ENCODE measurements around the gene CLIC3. TPM values are rescaled to one million over a fixed set of nuclear protein-coding genes. Genes with fewer than 3 reads are reported as not detected.

CLIC3 gene
- total and polyA plus RNA-seq, 2 experiments from 2014 or later: 37.7 to 98.9 TPM

DNA sequence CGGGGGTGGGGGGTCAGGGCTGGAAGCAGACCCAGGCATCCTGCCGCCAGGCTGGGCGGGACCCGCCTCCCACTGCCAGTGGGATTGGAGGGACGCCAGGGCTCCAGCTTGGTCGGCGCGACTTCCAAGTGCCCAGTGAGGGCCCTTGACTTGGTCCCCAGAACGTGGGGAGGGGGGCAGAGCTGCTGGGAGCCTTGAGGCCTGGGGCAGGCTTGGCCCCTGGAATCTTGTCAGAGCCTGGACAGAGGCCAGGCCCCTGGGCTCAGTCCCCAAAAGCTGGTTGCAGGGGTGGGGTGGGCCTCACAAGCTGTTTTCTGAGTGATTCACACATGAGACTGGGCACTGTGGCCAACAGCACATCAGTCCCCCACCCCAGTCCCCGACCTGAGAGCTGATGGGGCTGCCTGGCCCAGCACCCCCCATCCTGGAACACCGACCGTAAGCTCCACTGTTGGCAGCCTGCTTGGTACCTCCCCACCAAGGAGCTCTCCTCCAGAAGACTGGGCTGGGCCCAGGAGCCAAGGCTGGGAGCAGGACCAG, 526 bp downstream of the CLIC3 start:
- H3K4me1 ChIP-seq (ENCODE audit: insufficient read depth): peaks cover 26% of the 10 kb centered on the region
- H3K27ac ChIP-seq: peak overlapping the region; percentile 28
- peak overlapping the region; percentile 57 for H3K4me3 ChIP-seq
- in situ Hi-C loops (cut with MboI): no loop called here
- 0 out of 2 replicates have a peak, but pooled peaks cover 4% of the 10 kb centered on the region for H3K79me2 ChIP-seq (ENCODE audit: insufficient read depth)
- H4K20me1 ChIP-seq (ENCODE audit: insufficient read depth): no peaks in the 10 kb centered on the region
- H3K27me3 ChIP-seq (replicated peaks; ENCODE audit: insufficient read depth): no peaks in the 10 kb centered on the region
- peak overlapping the region; percentile 52 for H3K9ac ChIP-seq
- peak overlapping the region; percentile 47 for H2AFZ ChIP-seq
- H3K4me2 ChIP-seq (ENCODE audit: unreplicated experiment): peak overlapping the region; percentile 46
- H3K36me3 ChIP-seq (ENCODE audit: low read depth): no peaks in the 10 kb centered on the region
- H3F3A ChIP-seq (ENCODE audit: insufficient read depth): peaks cover 17% of the 10 kb centered on the region
- H3K9me3 ChIP-seq (ENCODE audit: low read depth): no peaks in the 10 kb centered on the region
- H3K9me2 ChIP-seq (ENCODE audit: insufficient read depth): no peaks in the 10 kb centered on the region
- DNase-seq: peak; percentile 69
- WGBS, 2 experiments (ENCODE audit: low coverage in 1 of 2, low lambda C conversion rate in 2 of 2, missing lambda C conversion rate in 2 of 2): 9% methylated on average over 10 of the region's 12 CpGs
- TF ChIP-seq EZH2phosphoT487 (IDR thresholded peaks at IDR 0.05; ENCODE audit: insufficient read depth, low read depth) (no peak), EZH2 (IDR thresholded peaks at IDR 0.05; ENCODE audit: insufficient read depth, poor library complexity, severe bottlenecking) (no peak)

GRCh38 chr9:136995362-136995761, 1.0 kb downstream of the CLIC3 start:
- WGBS, 2 experiments (ENCODE audit: low coverage in 1 of 2, low lambda C conversion rate in 2 of 2, missing lambda C conversion rate in 2 of 2): 6 to 7% methylated on average over 25 to 28 of the region's 30 CpGs
- Histone ChIP-seq H3K36me3 (ENCODE audit: low read depth) (no peaks in the 10 kb centered on the region), H3K4me1 (ENCODE audit: insufficient read depth) (peaks cover 23% of the 10 kb centered on the region), H4K20me1 (ENCODE audit: insufficient read depth) (no peaks in the 10 kb centered on the region), H3K27ac (no peak overlapping the region), H3K9ac (no peak overlapping the region; the same call in 1 of the 2 replicates), H3F3A (ENCODE audit: insufficient read depth) (peaks cover 17% of the 10 kb centered on the region), H3K9me3 (ENCODE audit: low read depth) (no peaks in the 10 kb centered on the region), H3K4me3 (peak overlapping the region; percentile 57), H3K79me2 (ENCODE audit: insufficient read depth) (0 out of 2 replicates have a peak, but pooled peaks cover 4% of the 10 kb centered on the region), H3K4me2 (ENCODE audit: unreplicated experiment) (peak overlapping the region; percentile 46), H2AFZ (no peak overlapping the region), H3K27me3 (replicated peaks; ENCODE audit: insufficient read depth) (no peaks in the 10 kb centered on the region), H3K9me2 (ENCODE audit: insufficient read depth) (no peaks in the 10 kb centered on the region)
- in situ Hi-C loops (cut with MboI): no loop called here
- no peak for TF ChIP-seq EZH2phosphoT487 (IDR thresholded peaks at IDR 0.05; ENCODE audit: insufficient read depth, low read depth)
- TF ChIP-seq EZH2 (IDR thresholded peaks at IDR 0.05; ENCODE audit: insufficient read depth, poor library complexity, severe bottlenecking): no peak
- peak; percentile 54 for DNase-seq

DNA sequence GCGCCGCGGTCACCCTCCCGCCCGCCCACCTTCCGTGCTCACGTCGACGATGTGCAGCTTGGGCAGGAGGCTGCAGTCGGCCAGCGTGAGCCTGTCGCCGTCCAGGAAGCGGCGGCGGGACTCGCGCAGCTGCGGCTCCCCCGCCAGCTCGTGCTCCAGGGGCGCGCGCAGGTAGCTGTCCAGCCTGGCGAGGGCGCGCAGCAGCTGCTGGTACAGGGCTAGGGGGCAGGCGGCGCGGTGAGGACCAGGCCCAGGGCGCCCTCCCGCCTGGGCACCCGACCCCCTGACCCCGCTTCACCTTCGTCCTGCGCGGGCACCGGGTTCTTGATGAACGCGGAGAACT, 1.5 kb downstream of the CLIC3 start:
- Histone ChIP-seq H3K9me3 (ENCODE audit: low read depth) (no peaks in the 10 kb centered on the region), H3F3A (ENCODE audit: insufficient read depth) (peaks cover 12% of the 10 kb centered on the region), H3K4me3 (peak overlapping the region; percentile 57), H3K79me2 (ENCODE audit: insufficient read depth) (0 out of 2 replicates have a peak, but pooled peaks cover 4% of the 10 kb centered on the region), H2AFZ (no peak overlapping the region), H3K9me2 (ENCODE audit: insufficient read depth) (no peaks in the 10 kb centered on the region), H3K36me3 (ENCODE audit: low read depth) (no peaks in the 10 kb centered on the region), H3K4me2 (ENCODE audit: unreplicated experiment) (peak overlapping the region; percentile 46), H3K9ac (no peak overlapping the region), H3K27ac (no peak overlapping the region), H3K4me1 (ENCODE audit: insufficient read depth) (peaks cover 18% of the 10 kb centered on the region), H4K20me1 (ENCODE audit: insufficient read depth) (no peaks in the 10 kb centered on the region), H3K27me3 (replicated peaks; ENCODE audit: insufficient read depth) (no peaks in the 10 kb centered on the region)
- no peak for TF ChIP-seq EZH2 (IDR thresholded peaks at IDR 0.05; ENCODE audit: insufficient read depth, poor library complexity, severe bottlenecking)
- no peak for TF ChIP-seq EZH2phosphoT487 (IDR thresholded peaks at IDR 0.05; ENCODE audit: insufficient read depth, low read depth)
- WGBS, 2 experiments (ENCODE audit: low coverage in 1 of 2, low lambda C conversion rate in 2 of 2, missing lambda C conversion rate in 2 of 2): 49 to 50% methylated on average over 28 to 40 of the region's 40 CpGs
- in situ Hi-C loops (cut with MboI): no loop called here
- no peak for DNase-seq

GRCh38 chr9:136994180-136994887, 2.0 kb downstream of the CLIC3 start:
- 82 to 87% methylated on average over 37 to 48 of the region's 54 CpGs for WGBS, 2 experiments (ENCODE audit: low coverage in 1 of 2, low lambda C conversion rate in 2 of 2, missing lambda C conversion rate in 2 of 2)
- H4K20me1 ChIP-seq (ENCODE audit: insufficient read depth): no peaks in the 10 kb centered on the region
- H3K9me3 ChIP-seq (ENCODE audit: low read depth): no peaks in the 10 kb centered on the region
- 0 out of 2 replicates have a peak, but pooled peaks cover 4% of the 10 kb centered on the region for H3K79me2 ChIP-seq (ENCODE audit: insufficient read depth)
- H3K4me1 ChIP-seq (ENCODE audit: insufficient read depth): peaks cover 16% of the 10 kb centered on the region; the same call in 1 of the 2 replicates
- DNase-seq: no peak
- no peak overlapping the region for H3K4me2 ChIP-seq (ENCODE audit: unreplicated experiment)
- H3K27me3 ChIP-seq (replicated peaks; ENCODE audit: insufficient read depth): no peaks in the 10 kb centered on the region
- no peak overlapping the region for H3K9ac ChIP-seq
- no peak overlapping the region for H2AFZ ChIP-seq
- H3K4me3 ChIP-seq: no peak overlapping the region
- H3K36me3 ChIP-seq (ENCODE audit: low read depth): no peaks in the 10 kb centered on the region
- peaks cover 11% of the 10 kb centered on the region for H3F3A ChIP-seq (ENCODE audit: insufficient read depth)
- no peak for TF ChIP-seq EZH2 (IDR thresholded peaks at IDR 0.05; ENCODE audit: insufficient read depth, poor library complexity, severe bottlenecking)
- no peak for TF ChIP-seq EZH2phosphoT487 (IDR thresholded peaks at IDR 0.05; ENCODE audit: insufficient read depth, low read depth)
- no peaks in the 10 kb centered on the region for H3K9me2 ChIP-seq (ENCODE audit: insufficient read depth)
- in situ Hi-C loops (cut with MboI): no loop called here
- no peak overlapping the region for H3K27ac ChIP-seq
